GM18511 (cell line): Measurements from ENCODE around the gene MORN5.
"Not testable (repeated sequence)": the region's sequence is repeated elsewhere in the genome, so short reads cannot be mapped to it uniquely, and the experiment has no call there.

Experiments used
- ATAC-seq: cut with Tn5 transposase; IDR thresholded peaks from one replicate; pipeline ENCODE4 v1.9.1; 2021; ENCODE audit warnings: mild to moderate bottlenecking, moderate library complexity; ENCODE audit not compliant: unreplicated experiment

Gene MORN5

GRCh38 chr9:122159026-122159924 lies at the start of gene MORN5, which contains the start of gene NDUFA8:
Gene MORN5, plus strand, starts transcription at chr9:122159908. Its CDS starts 65 bp downstream, at chr9:122159973.
Gene NDUFA8, minus strand, starts transcription at chr9:122159779. Its CDS starts 102 bp downstream, at chr9:122159677.
- ATAC-seq = peak; percentile 95

- no peak for ATAC-seq
These were observed 49.4 kb upstream of the MORN5 start for GRCh38 chr9:122110100-122110833.

DNA sequence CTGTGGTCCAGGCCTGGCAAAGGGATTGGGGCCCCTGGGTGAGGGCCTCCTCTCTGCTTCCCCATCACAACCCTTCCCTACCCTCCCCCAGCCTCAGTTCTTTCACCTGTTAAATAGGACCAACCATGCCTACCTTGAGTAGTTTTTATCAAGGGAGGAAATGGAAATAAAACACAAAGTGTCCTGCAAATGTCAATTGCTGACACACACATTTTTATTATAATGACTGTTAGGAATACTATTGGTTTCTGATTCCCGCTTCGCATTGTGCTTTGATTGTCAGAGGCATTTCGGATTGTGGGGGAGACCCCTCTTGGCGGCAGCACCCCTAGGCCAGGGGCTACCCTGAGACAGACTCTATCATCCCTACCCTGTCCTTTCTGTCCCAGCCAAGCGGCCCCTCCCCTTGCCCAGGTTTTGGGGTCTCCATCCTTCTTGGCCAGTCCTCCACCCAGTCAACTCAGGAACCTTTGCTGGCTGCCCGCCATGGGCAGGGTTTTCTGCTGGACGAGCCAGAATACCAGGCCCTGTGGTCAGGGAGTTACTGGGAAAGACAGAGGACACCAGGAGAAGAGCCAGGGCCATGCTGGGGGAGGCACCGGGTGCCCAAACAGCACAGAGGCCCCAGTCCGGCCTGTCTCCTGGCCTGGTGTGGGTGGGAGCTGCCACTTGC lies 48.2 kb upstream of the MORN5 start:
- no peak for ATAC-seq

DNA sequence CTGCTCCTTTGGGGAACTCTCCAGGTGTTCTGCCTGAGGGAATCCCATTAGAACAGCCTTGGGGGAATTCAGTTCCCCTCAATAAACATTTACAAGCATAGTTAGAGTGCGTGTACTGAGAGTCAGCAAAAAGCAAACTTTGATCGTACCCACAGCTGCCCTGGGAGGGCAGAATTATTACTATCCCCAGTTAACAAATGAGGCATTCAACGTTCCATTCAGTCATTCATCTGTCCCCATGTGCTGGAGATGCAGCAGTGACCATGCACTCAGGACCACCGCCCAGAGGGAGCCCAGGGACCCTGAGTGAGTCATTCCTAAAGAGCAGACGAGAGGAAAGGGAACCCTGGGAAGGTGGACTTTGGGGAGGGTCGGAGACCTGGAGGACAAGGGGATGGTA lies 47.5 kb upstream of the MORN5 start:
- no peak for ATAC-seq

GRCh38 chr9:122113574-122113973 lies 46.1 kb upstream of the MORN5 start:
- no peak for ATAC-seq

DNA sequence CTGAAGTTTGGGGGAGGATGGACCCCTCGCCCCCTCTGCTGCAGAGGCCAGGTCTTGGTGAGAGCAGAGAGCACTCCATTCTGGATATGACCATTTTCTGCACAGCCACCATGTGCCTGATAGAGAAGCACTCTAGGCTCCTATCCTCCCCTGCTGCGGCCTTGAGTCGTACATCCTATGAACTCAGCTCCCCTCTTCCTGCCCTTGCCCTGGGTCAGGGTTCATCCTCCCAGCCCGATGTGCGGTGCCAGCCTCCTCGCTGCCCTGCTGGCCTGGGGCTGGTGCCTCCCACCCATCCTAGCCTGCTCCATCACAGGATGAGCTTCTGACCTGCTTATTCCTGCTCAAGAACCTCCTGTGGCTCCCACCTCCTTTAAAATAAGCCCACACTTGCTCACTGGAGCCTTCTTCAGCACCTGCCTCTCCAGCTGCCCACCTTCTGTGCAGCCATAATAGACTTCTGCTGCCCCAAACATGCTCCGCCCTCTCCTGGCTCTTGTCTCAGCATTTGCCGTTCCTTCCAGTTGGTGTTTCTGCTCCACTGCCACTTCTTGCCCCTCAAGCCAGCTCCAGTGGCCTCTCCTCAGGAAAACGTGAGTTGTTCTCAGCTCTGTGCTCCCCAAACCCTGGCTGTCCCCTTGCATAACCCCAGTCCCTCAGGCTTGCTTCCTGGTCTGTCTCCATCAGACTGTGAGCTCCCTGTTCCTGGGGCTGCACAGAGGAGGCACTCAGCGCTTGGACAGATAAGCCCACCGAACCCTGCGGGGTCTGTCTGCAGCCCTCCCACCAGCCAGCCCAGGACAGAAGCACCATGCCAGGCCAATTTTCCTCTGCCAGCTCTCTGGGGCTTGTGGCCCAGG lies 44.3 kb upstream of the MORN5 start:
- no peak for ATAC-seq

DNA sequence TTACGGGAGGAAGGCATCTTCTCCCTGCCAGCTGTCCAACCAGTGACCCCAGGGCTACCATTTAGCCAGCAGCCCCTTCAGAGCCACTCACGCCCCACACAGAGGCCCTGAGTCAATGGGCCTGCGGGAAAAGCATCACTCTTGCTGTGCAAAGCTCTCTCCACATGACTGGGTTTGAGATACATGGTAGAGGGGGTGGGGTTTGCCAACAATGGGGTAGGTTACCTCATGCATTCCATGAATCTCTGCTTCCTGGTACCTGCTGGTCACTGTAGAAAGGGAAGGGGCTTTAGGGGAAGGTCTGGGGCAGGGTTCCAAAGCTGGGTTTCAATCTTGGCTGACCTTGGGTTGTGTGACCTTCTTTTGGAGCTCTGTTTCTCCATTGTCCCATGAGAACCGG lies 43.7 kb upstream of the MORN5 start:
- no peak for ATAC-seq

DNA sequence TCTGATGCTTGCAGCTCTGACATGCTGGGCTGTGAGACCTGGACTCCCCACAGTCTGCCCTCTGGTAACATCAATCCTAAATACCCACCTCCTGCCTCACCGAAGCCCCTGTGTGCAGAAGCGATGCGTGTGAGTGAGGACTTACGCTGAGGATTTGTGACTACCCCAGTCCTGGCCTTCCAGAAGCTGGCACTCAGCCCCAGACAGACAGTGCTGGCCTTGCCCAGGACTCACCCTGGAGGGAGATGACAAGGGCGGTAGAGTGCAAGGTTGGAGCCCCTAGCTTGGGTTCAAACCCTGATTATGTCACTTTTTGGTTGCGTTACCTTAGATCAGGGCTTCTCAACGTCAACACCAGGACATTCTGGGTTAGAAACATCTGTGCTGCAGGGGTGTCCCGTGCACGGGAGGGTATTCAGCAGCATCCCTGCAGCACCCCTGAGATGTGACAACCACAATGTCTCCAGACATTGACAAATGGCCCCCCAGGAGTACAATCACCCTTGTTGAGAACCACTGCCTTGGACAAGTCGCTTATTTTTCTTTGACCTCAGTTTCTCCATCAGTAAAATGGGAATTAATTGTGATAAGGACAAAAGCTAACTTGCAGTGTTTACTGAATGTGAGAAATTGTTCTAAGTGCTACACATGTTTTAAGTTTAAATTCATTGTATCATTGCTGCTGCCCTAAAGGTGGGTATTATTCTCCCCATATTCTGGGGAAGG lies 43.1 kb upstream of the MORN5 start:
- ATAC-seq = no peak

- ATAC-seq = not testable (repeated sequence)
These were observed 42.5 kb upstream of the MORN5 start for GRCh38 chr9:122117241-122117640.

DNA sequence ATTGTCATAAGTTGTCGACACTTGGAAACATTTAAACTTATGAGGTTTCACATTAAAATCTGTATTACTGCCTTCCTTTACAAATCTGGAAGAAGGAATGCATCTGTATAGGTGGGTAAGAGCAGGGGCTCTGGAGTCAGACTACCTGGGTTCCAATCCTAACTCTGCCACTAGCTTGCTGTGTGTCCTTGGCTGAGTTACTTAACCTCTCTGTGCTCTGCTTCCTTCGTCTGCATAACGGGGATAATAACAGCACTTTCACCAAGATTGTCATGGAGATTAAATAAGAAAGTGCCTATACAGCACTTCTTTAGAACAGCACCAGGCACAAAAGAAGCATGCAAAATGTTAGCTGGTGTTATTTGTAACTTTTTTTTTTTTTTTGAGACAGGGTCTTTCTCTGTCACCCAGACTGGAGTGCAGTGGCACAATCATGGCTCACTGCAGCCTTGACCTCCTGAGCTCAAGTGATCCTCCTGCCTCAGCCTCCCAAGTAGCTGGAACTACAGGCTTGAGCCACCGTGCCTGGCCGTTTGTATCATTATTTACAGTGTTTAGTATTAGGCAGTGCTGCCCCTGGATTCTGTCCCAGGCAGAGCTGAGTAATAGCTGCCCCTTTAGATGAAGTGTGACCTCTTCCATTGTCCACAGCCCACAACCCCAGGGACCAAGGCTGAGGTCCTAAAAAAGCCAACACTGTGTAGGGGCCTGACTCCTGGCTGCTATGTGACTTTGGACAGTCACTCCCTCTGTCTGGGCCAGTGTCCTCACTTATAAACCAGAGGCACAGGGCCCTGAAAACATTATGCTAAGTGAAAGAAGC lies 41.2 kb upstream of the MORN5 start:
- ATAC-seq = no peak

- no peak for ATAC-seq
These were observed 40.6 kb upstream of the MORN5 start for GRCh38 chr9:122119166-122119521.

GRCh38 chr9:122119721-122120120 lies 40.0 kb upstream of the MORN5 start:
- ATAC-seq = no peak

DNA sequence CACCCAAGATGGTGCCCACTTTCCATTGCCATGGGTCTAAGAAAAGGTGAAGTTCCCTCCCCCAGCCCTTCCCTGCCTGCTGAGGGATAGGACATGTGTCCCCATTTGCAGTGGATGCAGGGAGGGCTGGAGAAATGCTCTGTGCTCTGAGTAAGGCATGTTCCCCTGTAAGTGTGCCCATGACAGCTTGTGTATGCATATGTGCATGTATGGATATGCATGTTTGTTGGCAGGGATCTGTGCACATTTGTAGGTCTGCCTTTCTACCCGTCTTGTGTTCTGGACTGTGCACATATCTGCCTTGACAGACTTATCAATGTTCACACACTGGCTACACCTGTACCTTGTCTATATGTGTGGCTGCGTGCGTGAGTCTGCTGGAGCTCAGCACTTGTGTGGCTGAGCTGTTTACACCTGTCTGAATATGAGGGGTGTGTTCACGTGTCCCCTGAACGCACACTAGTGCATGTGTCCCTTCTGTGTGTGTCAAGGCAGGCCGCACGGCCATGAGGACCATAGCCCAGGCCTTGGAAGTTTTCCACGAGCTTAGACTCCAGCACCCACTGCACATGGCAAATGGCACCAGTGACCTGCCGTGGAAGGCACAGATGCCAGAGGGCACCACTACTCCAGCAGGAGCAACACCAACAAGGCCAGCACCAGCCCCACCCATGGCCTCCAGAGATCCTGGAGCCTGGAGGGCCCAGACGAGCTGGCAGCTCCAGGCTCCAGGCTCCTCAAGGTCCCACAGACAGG lies 39.2 kb upstream of the MORN5 start:
- ATAC-seq = no peak

- no peak for ATAC-seq
These were observed 38.3 kb upstream of the MORN5 start for GRCh38 chr9:122121391-122121790.

GRCh38 chr9:122121931-122122330 lies 37.8 kb upstream of the MORN5 start:
- no peak for ATAC-seq

- no peak for ATAC-seq
These were observed 37.2 kb upstream of the MORN5 start for GRCh38 chr9:122122468-122122867.

- ATAC-seq = no peak
These were observed 36.6 kb upstream of the MORN5 start for GRCh38 chr9:122122903-122123632.

DNA sequence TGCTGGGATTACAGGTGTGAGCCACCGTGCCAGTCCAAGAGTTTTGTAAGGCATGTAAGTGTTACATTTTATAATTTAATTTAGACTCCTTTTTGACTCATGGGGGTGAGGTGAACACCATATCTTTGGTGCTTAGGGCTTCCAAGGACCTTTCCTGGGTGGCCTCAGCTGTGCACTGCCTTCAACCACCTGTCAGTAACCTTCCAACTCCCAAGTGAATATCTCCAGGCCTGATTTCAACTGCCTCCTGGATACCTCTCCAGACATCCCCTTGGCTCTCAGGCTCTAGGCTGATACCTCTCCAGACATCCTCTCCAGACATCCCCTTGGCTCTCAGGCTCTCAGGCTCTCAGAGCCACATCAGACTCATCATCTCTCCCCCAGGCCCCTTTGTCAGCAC lies 35.7 kb upstream of the MORN5 start:
- ATAC-seq = no peak
